ENCODE data around the gene PTTG1.

PTTG1 gene

DNA sequence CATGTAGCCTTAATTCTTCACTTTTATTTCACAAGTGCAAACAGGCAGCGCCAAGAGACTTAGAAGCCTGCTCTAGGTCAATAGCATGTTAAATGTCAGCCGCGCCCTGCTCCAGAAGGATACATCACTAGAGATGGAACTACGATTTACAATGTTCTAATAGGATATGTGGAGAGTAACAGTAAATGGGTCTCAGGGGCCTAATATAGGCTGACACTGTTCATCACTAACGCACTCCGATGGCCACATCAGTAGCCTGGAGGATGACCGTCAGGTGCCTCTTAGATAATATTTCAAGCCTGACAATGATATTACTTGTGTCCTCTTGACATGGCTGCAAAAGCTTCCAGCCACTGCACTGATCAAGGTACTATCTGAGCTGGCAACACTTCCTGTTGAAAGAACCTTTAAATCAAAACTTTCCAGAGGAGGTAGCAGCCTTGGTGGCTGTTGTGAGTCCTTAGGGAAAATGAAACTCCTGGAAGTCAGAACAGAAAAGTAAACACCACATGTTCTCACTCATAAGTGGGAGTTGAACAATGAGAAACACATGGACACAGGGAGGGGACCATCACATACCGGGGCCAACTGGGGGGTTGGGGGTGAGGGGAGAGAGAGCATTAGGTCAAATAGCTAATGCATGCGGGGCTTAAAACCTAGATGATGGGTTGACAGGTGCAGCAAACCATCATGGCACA lies 35.0 kb downstream of the PTTG1 start:
- TF ChIP-seq, protein P1, sequence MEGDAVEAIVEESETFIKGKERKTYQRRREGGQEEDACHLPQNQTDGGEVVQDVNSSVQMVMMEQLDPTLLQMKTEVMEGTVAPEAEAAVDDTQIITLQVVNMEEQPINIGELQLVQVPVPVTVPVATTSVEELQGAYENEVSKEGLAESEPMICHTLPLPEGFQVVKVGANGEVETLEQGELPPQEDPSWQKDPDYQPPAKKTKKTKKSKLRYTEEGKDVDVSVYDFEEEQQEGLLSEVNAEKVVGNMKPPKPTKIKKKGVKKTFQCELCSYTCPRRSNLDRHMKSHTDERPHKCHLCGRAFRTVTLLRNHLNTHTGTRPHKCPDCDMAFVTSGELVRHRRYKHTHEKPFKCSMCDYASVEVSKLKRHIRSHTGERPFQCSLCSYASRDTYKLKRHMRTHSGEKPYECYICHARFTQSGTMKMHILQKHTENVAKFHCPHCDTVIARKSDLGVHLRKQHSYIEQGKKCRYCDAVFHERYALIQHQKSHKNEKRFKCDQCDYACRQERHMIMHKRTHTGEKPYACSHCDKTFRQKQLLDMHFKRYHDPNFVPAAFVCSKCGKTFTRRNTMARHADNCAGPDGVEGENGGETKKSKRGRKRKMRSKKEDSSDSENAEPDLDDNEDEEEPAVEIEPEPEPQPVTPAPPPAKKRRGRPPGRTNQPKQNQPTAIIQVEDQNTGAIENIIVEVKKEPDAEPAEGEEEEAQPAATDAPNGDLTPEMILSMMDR (IDR thresholded peaks at IDR 0.05; ENCODE audit: low read depth, low read length), result no peak
- TF ChIP-seq EZH2phosphoT487 (IDR thresholded peaks at IDR 0.05; ENCODE audit: low read depth), result no peak

GRCh38 chr5:160457252-160457651 lies 35.6 kb downstream of the PTTG1 start:
- Histone ChIP-seq H3K4me3 (ENCODE audit: low read length) (no peak overlapping the region), H3K4me2 (ENCODE audit: low read length) (no peak overlapping the region), H3K27me3 (ENCODE audit: low read depth, low read length) (no peaks in the 10 kb centered on the region), H3K4me1 (ENCODE audit: low read length) (peaks cover 31% of the 10 kb centered on the region), H3K36me3 (replicated peaks; ENCODE audit: low read depth, low read length) (no peaks in the 10 kb centered on the region), H3K79me2 (ENCODE audit: low read length) (no peaks in the 10 kb centered on the region), H2AFZ (ENCODE audit: low read depth, low read length) (no peak overlapping the region), H4K20me1 (ENCODE audit: insufficient read depth, low read length) (no peaks in the 10 kb centered on the region), H3K9ac (ENCODE audit: low read length) (no peak overlapping the region), H3K27ac (ENCODE audit: low read length) (no peak overlapping the region), H3K9me3 (ENCODE audit: insufficient read depth, low read length) (no peaks in the 10 kb centered on the region)
- TF ChIP-seq EZH2phosphoT487 (IDR thresholded peaks at IDR 0.05; ENCODE audit: low read depth), result no peak
- TF ChIP-seq, protein P1 (IDR thresholded peaks at IDR 0.05; ENCODE audit: low read depth, low read length), result no peak

More for the DNA sequence above, 35.0 kb downstream of the PTTG1 start:
- Histone ChIP-seq H3K27ac (ENCODE audit: low read length) (no peak overlapping the region), H3K36me3 (replicated peaks; ENCODE audit: low read depth, low read length) (no peaks in the 10 kb centered on the region), H3K27me3 (ENCODE audit: low read depth, low read length) (no peaks in the 10 kb centered on the region), H3K4me3 (ENCODE audit: low read length) (no peak overlapping the region), H2AFZ (ENCODE audit: low read depth, low read length) (no peak overlapping the region), H3K4me2 (ENCODE audit: low read length) (no peak overlapping the region), H4K20me1 (ENCODE audit: insufficient read depth, low read length) (no peaks in the 10 kb centered on the region), H3K9me3 (ENCODE audit: insufficient read depth, low read length) (no peaks in the 10 kb centered on the region), H3K79me2 (ENCODE audit: low read length) (no peaks in the 10 kb centered on the region), H3K9ac (ENCODE audit: low read length) (no peak overlapping the region), H3K4me1 (ENCODE audit: low read length) (peaks cover 30% of the 10 kb centered on the region)

GRCh38 chr5:160458806-160459800 lies 37.4 kb downstream of the PTTG1 start:
- Histone ChIP-seq H3K27ac (ENCODE audit: low read length) (no peak overlapping the region), H3K9me3 (ENCODE audit: insufficient read depth, low read length) (no peaks in the 10 kb centered on the region), H3K36me3 (replicated peaks; ENCODE audit: low read depth, low read length) (no peaks in the 10 kb centered on the region), H3K27me3 (ENCODE audit: low read depth, low read length) (no peaks in the 10 kb centered on the region), H4K20me1 (ENCODE audit: insufficient read depth, low read length) (no peaks in the 10 kb centered on the region), H3K4me1 (ENCODE audit: low read length) (peaks cover 27% of the 10 kb centered on the region), H3K4me2 (ENCODE audit: low read length) (0 out of 2 replicates have a peak overlapping the region, but pooled peaks have one; percentile 21), H2AFZ (ENCODE audit: low read depth, low read length) (no peak overlapping the region), H3K79me2 (ENCODE audit: low read length) (no peaks in the 10 kb centered on the region), H3K4me3 (ENCODE audit: low read length) (no peak overlapping the region), H3K9ac (ENCODE audit: low read length) (no peak overlapping the region)
- TF ChIP-seq, protein P1 (IDR thresholded peaks at IDR 0.05; ENCODE audit: low read depth, low read length), result no peak
- TF ChIP-seq EZH2phosphoT487 (IDR thresholded peaks at IDR 0.05; ENCODE audit: low read depth), result no peak

Data from OCI-LY3 (cell line).